HepG2 (cell line): Measurements from ENCODE around the gene ITGB2. TPM values are rescaled to one million over a fixed set of nuclear protein-coding genes. Genes with fewer than 3 reads are reported as not detected.
A peak's percentile ranks its signal among the peaks of the same experiment; 100 is the strongest.

Experiments used
- ATF5 ChIP-seq: sonication (generic); formaldehyde crosslinking; IDR thresholded peaks from 2 replicates; pipeline ENCODE4 v1.4.0; 2020; ENCODE audit warnings: mild to moderate bottlenecking, low read depth, missing genetic modification reagents
- CTCF ChIP-seq: sonication (generic); formaldehyde crosslinking; IDR thresholded peaks from 2 replicates; pipeline ENCODE4 v1.5.0; 2020; ENCODE audit warnings: mild to moderate bottlenecking, missing genetic modification reagents, moderate library complexity
- IRF9 ChIP-seq: sonication (generic); formaldehyde crosslinking; IDR thresholded peaks from 2 replicates; pipeline ENCODE4 v1.8.0; 2022; ENCODE audit warnings: missing genetic modification reagents, mild to moderate bottlenecking, borderline replicate concordance
- PATZ1 ChIP-seq: sonication (generic); formaldehyde crosslinking; IDR thresholded peaks from 2 replicates; pipeline ENCODE4 v1.4.0; 2020; ENCODE audit warnings: missing genetic modification reagents
- PHF21A ChIP-seq: sonication (generic); formaldehyde crosslinking; IDR thresholded peaks from 2 replicates; pipeline ENCODE4 v1.5.0; 2020; ENCODE audit warnings: mild to moderate bottlenecking, missing genetic modification reagents
- PITX1 ChIP-seq: sonication (generic); formaldehyde crosslinking; IDR thresholded peaks from 2 replicates; pipeline ENCODE4 v1.5.1; 2020; ENCODE audit warnings: mild to moderate bottlenecking, missing genetic modification reagents
- SAP130 ChIP-seq: IDR thresholded peaks from 2 replicates; pipeline ENCODE4 v1.6.1; 2016; ENCODE audit warnings: low read depth
- SIX1 ChIP-seq: sonication (generic); formaldehyde crosslinking; IDR thresholded peaks from 2 replicates; pipeline ENCODE4 v1.4.0; 2020; ENCODE audit warnings: missing genetic modification reagents, borderline replicate concordance
- SP5 ChIP-seq: IDR thresholded peaks from 2 replicates; pipeline ENCODE4 v1.6.1; 2016; ENCODE audit warnings: low read depth, borderline replicate concordance
- ZBTB7B ChIP-seq: sonication (generic); formaldehyde crosslinking; IDR thresholded peaks from 2 replicates; pipeline ENCODE4 v1.4.0; 2020; ENCODE audit warnings: missing genetic modification reagents
- ZFP36L1 ChIP-seq: sonication (generic); formaldehyde crosslinking; IDR thresholded peaks from 2 replicates; pipeline ENCODE4 v1.8.0; 2022; ENCODE audit warnings: mild to moderate bottlenecking, missing genetic modification reagents, moderate library complexity
- ZNF510 ChIP-seq: sonication (generic); formaldehyde crosslinking; IDR thresholded peaks from 2 replicates; pipeline ENCODE4 v1.4.0; 2020; ENCODE audit warnings: low read depth, mild to moderate bottlenecking, missing genetic modification reagents
- ZSCAN25 ChIP-seq: sonication (generic); formaldehyde crosslinking; IDR thresholded peaks from 2 replicates; pipeline ENCODE4 v1.8.0; 2022; ENCODE audit warnings: mild to moderate bottlenecking, missing genetic modification reagents
- polyA plus RNA-seq, 8 experiments: library from polyadenylated mRNA; depleted of rRNA in 3 of 8; stranded (reverse) in 7 of 8; unstranded in 1 of 8; fragments of >200 nt; fragmentation: Illumina TruSeq in 4 of 8; extraction: Trizol in 4 of 8; gene quantifications; 2 replicates each; pipeline versions ENCODE4 v1.2.1 to v1.2.3, GENCODE V29; 2011 to 2016; ENCODE audit warnings: low read depth in 4 of 8, missing spikeins in 1 of 8, mixed read lengths in 1 of 8; ENCODE audit not compliant: insufficient read depth in 1 of 8
- total RNA-seq, 5 experiments: library from RNA; depleted of rRNA; stranded (reverse); fragments of >200 nt; fragmentation: Illumina TruSeq; extraction: Trizol; gene quantifications; 2 replicates each; pipeline ENCODE4 v1.2.3, GENCODE V29; 2016; ENCODE audit warnings: low read depth in 1 of 5
- TF ChIP-seq, protein P1 (sequence below): sonication (generic); formaldehyde crosslinking; IDR thresholded peaks from 2 replicates; pipeline ENCODE4 v1.4.0; 2020; ENCODE audit warnings: missing genetic modification reagents, borderline replicate concordance
- TF ChIP-seq, protein P2 (sequence below): IDR thresholded peaks from 2 replicates; pipeline ENCODE4 v1.6.1; 2016; ENCODE audit warnings: control low read depth
- TF ChIP-seq, protein P3 (sequence below), 2 experiments: sonication (generic) in 1 of 2; formaldehyde crosslinking in 1 of 2; IDR thresholded peaks; 2 replicates each; pipeline versions ENCODE4 v1.4.0 to v1.6.1; 2018 to 2020; ENCODE audit warnings: missing genetic modification reagents in 2 of 2, borderline replicate concordance in 1 of 2, low read depth in 1 of 2, mild to moderate bottlenecking in 1 of 2, missing biosample characterization in 1 of 2

Gene ITGB2
- total and polyA plus RNA-seq, 2 of the 13 experiments (the other 11 are each of a cell fraction or from before 2014, with no cell fraction given): 4.2 to 18.0 TPM

GRCh38 chr21:44907225-44907965, 13.3 kb downstream of the ITGB2 start (continued):
- TF ChIP-seq PATZ1 (CRISPR knock-in tag) (peak; percentile 79), ZSCAN25 (CRISPR knock-in tag) (peak; percentile 47; the same call in 1 of the 2 replicates), ZFP36L1 (no peak), PHF21A (0 out of 2 replicates have a peak, but pooled peaks have one; percentile 31), PITX1 (CRISPR knock-in tag) (peak; percentile 15; the same call in 1 of the 2 replicates), IRF9 (CRISPR knock-in tag) (0 out of 2 replicates have a peak, but pooled peaks have one; percentile 16), ATF5 (peak; percentile 47; the same call in 1 of the 2 replicates), ZBTB7B (peak; percentile 55; the same call in 1 of the 2 replicates), ZNF510 (CRISPR knock-in tag) (no peak), SAP130 (peak; percentile 25), SP5 (CRISPR knock-in tag) (peak; percentile 21; the same call in 1 of the 2 replicates), CTCF (peak; percentile 53), SIX1 (CRISPR knock-in tag) (no peak)
- TF ChIP-seq, protein P1, sequence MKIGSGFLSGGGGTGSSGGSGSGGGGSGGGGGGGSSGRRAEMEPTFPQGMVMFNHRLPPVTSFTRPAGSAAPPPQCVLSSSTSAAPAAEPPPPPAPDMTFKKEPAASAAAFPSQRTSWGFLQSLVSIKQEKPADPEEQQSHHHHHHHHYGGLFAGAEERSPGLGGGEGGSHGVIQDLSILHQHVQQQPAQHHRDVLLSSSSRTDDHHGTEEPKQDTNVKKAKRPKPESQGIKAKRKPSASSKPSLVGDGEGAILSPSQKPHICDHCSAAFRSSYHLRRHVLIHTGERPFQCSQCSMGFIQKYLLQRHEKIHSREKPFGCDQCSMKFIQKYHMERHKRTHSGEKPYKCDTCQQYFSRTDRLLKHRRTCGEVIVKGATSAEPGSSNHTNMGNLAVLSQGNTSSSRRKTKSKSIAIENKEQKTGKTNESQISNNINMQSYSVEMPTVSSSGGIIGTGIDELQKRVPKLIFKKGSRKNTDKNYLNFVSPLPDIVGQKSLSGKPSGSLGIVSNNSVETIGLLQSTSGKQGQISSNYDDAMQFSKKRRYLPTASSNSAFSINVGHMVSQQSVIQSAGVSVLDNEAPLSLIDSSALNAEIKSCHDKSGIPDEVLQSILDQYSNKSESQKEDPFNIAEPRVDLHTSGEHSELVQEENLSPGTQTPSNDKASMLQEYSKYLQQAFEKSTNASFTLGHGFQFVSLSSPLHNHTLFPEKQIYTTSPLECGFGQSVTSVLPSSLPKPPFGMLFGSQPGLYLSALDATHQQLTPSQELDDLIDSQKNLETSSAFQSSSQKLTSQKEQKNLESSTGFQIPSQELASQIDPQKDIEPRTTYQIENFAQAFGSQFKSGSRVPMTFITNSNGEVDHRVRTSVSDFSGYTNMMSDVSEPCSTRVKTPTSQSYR (CRISPR knock-in tag): peak; percentile 48; the same call in 1 of the 2 replicates
- TF ChIP-seq, protein P2, sequence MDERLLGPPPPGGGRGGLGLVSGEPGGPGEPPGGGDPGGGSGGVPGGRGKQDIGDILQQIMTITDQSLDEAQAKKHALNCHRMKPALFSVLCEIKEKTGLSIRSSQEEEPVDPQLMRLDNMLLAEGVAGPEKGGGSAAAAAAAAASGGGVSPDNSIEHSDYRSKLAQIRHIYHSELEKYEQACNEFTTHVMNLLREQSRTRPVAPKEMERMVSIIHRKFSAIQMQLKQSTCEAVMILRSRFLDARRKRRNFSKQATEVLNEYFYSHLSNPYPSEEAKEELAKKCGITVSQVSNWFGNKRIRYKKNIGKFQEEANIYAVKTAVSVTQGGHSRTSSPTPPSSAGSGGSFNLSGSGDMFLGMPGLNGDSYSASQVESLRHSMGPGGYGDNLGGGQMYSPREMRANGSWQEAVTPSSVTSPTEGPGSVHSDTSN (CRISPR knock-in tag): no peak
- TF ChIP-seq, protein P3, sequence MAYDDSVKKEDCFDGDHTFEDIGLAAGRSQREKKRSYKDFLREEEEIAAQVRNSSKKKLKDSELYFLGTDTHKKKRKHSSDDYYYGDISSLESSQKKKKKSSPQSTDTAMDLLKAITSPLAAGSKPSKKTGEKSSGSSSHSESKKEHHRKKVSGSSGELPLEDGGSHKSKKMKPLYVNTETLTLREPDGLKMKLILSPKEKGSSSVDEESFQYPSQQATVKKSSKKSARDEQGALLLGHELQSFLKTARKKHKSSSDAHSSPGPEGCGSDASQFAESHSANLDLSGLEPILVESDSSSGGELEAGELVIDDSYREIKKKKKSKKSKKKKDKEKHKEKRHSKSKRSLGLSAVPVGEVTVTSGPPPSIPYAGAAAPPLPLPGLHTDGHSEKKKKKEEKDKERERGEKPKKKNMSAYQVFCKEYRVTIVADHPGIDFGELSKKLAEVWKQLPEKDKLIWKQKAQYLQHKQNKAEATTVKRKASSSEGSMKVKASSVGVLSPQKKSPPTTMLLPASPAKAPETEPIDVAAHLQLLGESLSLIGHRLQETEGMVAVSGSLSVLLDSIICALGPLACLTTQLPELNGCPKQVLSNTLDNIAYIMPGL (CRISPR knock-in tag; IDR thresholded peaks at IDR 0.05; ENCODE audit: borderline replicate concordance in 1 of 2, low read depth in 1 of 2): peak in 1 of 2 experiments; percentile 54; a peak in 2 of 4 replicates
